GM23338 (cell line): ENCODE data around the gene SULT2A1. TPM values are rescaled to one million over a fixed set of nuclear protein-coding genes. Genes with fewer than 3 reads are reported as not detected.
"Not testable (repeated sequence)": the region's sequence is repeated elsewhere in the genome, so short reads cannot be mapped to it uniquely, and the experiment has no call there.

Experiments used
- ATAC-seq: fragments of 200-7000 bp; cut with Tn5 transposase; 3 replicates; pipeline ENCODE4 v1.9.1; 2020
- DNase-seq: peaks from one replicate; pipeline ENCODE4 v3.0.0-alpha.2; 2015; ENCODE audit warnings: low spot score
- H2AFZ ChIP-seq: fragments of 200-600 bp; sonication (generic); 2 replicates; pipeline ENCODE4 v1.8.0; 2016; ENCODE audit warnings: antibody characterized with exemption, mild to moderate bottlenecking, moderate library complexity
- H3F3A ChIP-seq: fragments of 200-600 bp; sonication (generic); replicated peaks from 2 replicates; pipeline ENCODE4 v1.8.0; 2017; ENCODE audit warnings: antibody characterized with exemption, mixed run types, low read depth
- H3K27ac ChIP-seq: fragments of 200-600 bp; sonication (generic); 2 replicates; pipeline ENCODE4 v1.6.1; 2016; ENCODE audit warnings: low read depth
- H3K27me3 ChIP-seq: fragments of 200-600 bp; sonication (generic); 2 replicates; pipeline ENCODE4 v1.8.0; 2016; ENCODE audit warnings: mild to moderate bottlenecking, mixed run types, moderate library complexity; ENCODE audit not compliant: insufficient read depth
- H3K36me3 ChIP-seq: fragments of 200-600 bp; sonication (generic); 2 replicates; pipeline ENCODE4 v1.8.0; 2016; ENCODE audit warnings: mild to moderate bottlenecking; ENCODE audit not compliant: insufficient read depth
- H3K4me1 ChIP-seq: fragments of 200-600 bp; sonication (generic); 2 replicates; pipeline ENCODE4 v1.8.0; 2016; ENCODE audit warnings: mild to moderate bottlenecking, moderate library complexity; ENCODE audit not compliant: insufficient read depth
- H3K4me2 ChIP-seq: fragments of 200-600 bp; sonication (generic); 2 replicates; pipeline ENCODE4 v1.7.1; 2017; ENCODE audit warnings: mixed run types
- H3K4me3 ChIP-seq: fragments of 200-600 bp; sonication (generic); 2 replicates; pipeline ENCODE4 v1.6.1; 2016; ENCODE audit warnings: mixed run types
- H3K79me2 ChIP-seq: fragments of 200-600 bp; sonication (generic); replicated peaks from 2 replicates; pipeline ENCODE4 v1.8.0; 2017; ENCODE audit warnings: mild to moderate bottlenecking; ENCODE audit not compliant: insufficient read depth
- H3K9me2 ChIP-seq: fragments of 200-600 bp; sonication (generic); 2 replicates; pipeline ENCODE4 v1.8.0; 2017; ENCODE audit not compliant: insufficient read depth
- H4K20me1 ChIP-seq: fragments of 200-600 bp; sonication (generic); replicated peaks from 2 replicates; pipeline ENCODE4 v1.8.0; 2017; ENCODE audit warnings: mild to moderate bottlenecking; ENCODE audit not compliant: insufficient read depth
- H3K27ac Mint-ChIP-seq: 2 replicates; pipeline ENCODE4 v1.8.0; 2020; ENCODE audit warnings: inconsistent platforms, mild to moderate bottlenecking, moderate library complexity, mixed read lengths
- H3K27me3 Mint-ChIP-seq: 3 replicates; pipeline ENCODE4 v1.8.0; 2022; ENCODE audit warnings: low read depth, mild to moderate bottlenecking, moderate library complexity, mixed read lengths, inconsistent platforms; ENCODE audit not compliant: insufficient read depth, poor library complexity
- H3K36me3 Mint-ChIP-seq: 3 replicates; pipeline ENCODE4 v1.8.0; 2021; ENCODE audit warnings: low read depth, mild to moderate bottlenecking, inconsistent platforms, moderate library complexity, mixed read lengths
- H3K4me1 Mint-ChIP-seq: 3 replicates; pipeline ENCODE4 v1.8.0; 2020; ENCODE audit warnings: mild to moderate bottlenecking, inconsistent platforms, mixed read lengths
- H3K4me3 Mint-ChIP-seq: 3 replicates; pipeline ENCODE4 v1.8.0; 2021; ENCODE audit warnings: moderate library complexity, mild to moderate bottlenecking, inconsistent platforms, mixed read lengths
- H3K9me3 Mint-ChIP-seq: 3 replicates; pipeline ENCODE4 v1.8.0; 2020; ENCODE audit warnings: moderate library complexity, mild to moderate bottlenecking, inconsistent platforms, mixed read lengths
- CREB1 ChIP-seq: fragments of 250-450 bp; sonication (Bioruptor Pico); IDR thresholded peaks from 2 replicates; pipeline ENCODE4 v1.5.0; 2020; ENCODE audit warnings: low read depth, mild to moderate bottlenecking, moderate library complexity
- EZH2 ChIP-seq: fragments of 200-600 bp; sonication (generic); IDR thresholded peaks from one replicate; pipeline ENCODE4 v1.8.0; 2017; ENCODE audit warnings: antibody characterized with exemption, mild to moderate bottlenecking, low read depth; ENCODE audit not compliant: unreplicated experiment
- NANOG ChIP-seq: IDR thresholded peaks from 2 replicates; pipeline ENCODE4 v1.6.1; 2016; ENCODE audit warnings: antibody characterized with exemption, borderline replicate concordance
- POLR2AphosphoS5 ChIP-seq: IDR thresholded peaks from 2 replicates; pipeline ENCODE4 v1.6.1; 2016; ENCODE audit warnings: antibody characterized with exemption, low read depth
- ZNF114 ChIP-seq: fragments of 250-450 bp; sonication (Bioruptor Pico); IDR thresholded peaks from 2 replicates; pipeline ENCODE4 v1.5.0; 2020; ENCODE audit warnings: mild to moderate bottlenecking, moderate library complexity
- ZNF331 ChIP-seq: fragments of 250-450 bp; sonication (Bioruptor Pico); IDR thresholded peaks from 2 replicates; pipeline ENCODE4 v1.5.0; 2020; ENCODE audit warnings: low read depth, mild to moderate bottlenecking, moderate library complexity
- polyA plus RNA-seq: library from polyadenylated mRNA; unstranded; fragments of >200 nt; fragmentation: Nextera tagmentation; extraction: Ambion mirVana; gene quantifications from 2 replicates; pipeline ENCODE4 v1.2.1, GENCODE V29; 2016
- total RNA-seq: library from RNA; depleted of rRNA; stranded (reverse); fragments of >200 nt; shearing (Covaris generic); gene quantifications from 2 replicates; pipeline ENCODE4 v1.2.3, GENCODE V29; 2014
- TF ChIP-seq, protein P1 (sequence below): IDR thresholded peaks from one replicate; pipeline ENCODE4 v1.6.1; 2018; ENCODE audit warnings: antibody characterized with exemption; ENCODE audit not compliant: unreplicated experiment
- TF ChIP-seq, protein P2 (sequence below), 2 experiments: fragments of 200-600 bp in 1 of 2; sonication (generic) in 1 of 2; conservative IDR thresholded peaks; 2 replicates each; pipeline versions ENCODE4 v1.5.1 to v1.6.1; 2016 to 2017; ENCODE audit warnings: antibody characterized with exemption in 2 of 2, low read depth in 2 of 2, mild to moderate bottlenecking in 2 of 2, moderate library complexity in 1 of 2

Gene SULT2A1
- total and polyA plus RNA-seq, 2 experiments from 2014 or later = not detected

- TF ChIP-seq, protein P1, sequence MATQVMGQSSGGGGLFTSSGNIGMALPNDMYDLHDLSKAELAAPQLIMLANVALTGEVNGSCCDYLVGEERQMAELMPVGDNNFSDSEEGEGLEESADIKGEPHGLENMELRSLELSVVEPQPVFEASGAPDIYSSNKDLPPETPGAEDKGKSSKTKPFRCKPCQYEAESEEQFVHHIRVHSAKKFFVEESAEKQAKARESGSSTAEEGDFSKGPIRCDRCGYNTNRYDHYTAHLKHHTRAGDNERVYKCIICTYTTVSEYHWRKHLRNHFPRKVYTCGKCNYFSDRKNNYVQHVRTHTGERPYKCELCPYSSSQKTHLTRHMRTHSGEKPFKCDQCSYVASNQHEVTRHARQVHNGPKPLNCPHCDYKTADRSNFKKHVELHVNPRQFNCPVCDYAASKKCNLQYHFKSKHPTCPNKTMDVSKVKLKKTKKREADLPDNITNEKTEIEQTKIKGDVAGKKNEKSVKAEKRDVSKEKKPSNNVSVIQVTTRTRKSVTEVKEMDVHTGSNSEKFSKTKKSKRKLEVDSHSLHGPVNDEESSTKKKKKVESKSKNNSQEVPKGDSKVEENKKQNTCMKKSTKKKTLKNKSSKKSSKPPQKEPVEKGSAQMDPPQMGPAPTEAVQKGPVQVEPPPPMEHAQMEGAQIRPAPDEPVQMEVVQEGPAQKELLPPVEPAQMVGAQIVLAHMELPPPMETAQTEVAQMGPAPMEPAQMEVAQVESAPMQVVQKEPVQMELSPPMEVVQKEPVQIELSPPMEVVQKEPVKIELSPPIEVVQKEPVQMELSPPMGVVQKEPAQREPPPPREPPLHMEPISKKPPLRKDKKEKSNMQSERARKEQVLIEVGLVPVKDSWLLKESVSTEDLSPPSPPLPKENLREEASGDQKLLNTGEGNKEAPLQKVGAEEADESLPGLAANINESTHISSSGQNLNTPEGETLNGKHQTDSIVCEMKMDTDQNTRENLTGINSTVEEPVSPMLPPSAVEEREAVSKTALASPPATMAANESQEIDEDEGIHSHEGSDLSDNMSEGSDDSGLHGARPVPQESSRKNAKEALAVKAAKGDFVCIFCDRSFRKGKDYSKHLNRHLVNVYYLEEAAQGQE = no peak
- TF ChIP-seq NANOG = no peak
- TF ChIP-seq CREB1 (CRISPR knock-in tag) = no peak
These were observed 1.1 kb downstream of the SULT2A1 start (continued) for GRCh38 chr19:47885067-47885463.

DNA sequence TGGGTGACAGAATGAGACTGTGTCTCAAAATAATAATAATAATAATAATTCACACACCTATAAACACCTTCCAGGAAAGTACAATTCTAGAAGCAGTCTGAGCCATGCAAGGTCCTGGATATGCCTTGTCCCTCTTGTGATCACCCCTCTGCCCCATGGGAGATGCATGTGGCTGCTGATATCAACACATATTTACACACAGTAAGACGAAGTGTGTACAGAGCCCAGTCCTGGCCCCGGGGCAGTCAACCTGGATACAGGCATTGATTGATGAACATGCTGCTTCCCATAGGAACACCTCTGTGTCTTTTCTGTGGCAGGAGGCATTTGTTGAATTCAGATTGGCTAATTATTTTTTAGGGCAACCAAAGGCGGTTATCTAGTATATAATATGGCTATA lies 3.2 kb downstream of the SULT2A1 start:
- Histone ChIP-seq H3K27me3 (no peaks in the 10 kb centered on the region), H3K4me3 (no peak overlapping the region), H4K20me1 (no peaks in the 10 kb centered on the region), H3K4me1 (no peaks in the 10 kb centered on the region), H3K9me2 (0 out of 2 replicates have a peak, but pooled peaks cover 3% of the 10 kb centered on the region), H3K27ac (no peak overlapping the region), H3K36me3 (no peaks in the 10 kb centered on the region), H3F3A (no peaks in the 10 kb centered on the region), H3K79me2 (no peaks in the 10 kb centered on the region), H2AFZ (no peak overlapping the region), H3K4me2 (no peak overlapping the region)
- Mint-ChIP-seq H3K4me1 (peaks cover 5% of the 10 kb centered on the region), H3K36me3 (no peaks in the 10 kb centered on the region), H3K4me3 (no peak overlapping the region), H3K9me3 (peaks cover 3% of the 10 kb centered on the region; the same call in 1 of the 3 replicates), H3K27ac (no peak overlapping the region), H3K27me3 (peaks cover 5% of the 10 kb centered on the region)
- DNase-seq = no peak
- TF ChIP-seq NANOG = no peak
- TF ChIP-seq POLR2AphosphoS5 = no peak
- TF ChIP-seq ZNF331 (CRISPR knock-in tag) = no peak
- TF ChIP-seq, protein P2, sequence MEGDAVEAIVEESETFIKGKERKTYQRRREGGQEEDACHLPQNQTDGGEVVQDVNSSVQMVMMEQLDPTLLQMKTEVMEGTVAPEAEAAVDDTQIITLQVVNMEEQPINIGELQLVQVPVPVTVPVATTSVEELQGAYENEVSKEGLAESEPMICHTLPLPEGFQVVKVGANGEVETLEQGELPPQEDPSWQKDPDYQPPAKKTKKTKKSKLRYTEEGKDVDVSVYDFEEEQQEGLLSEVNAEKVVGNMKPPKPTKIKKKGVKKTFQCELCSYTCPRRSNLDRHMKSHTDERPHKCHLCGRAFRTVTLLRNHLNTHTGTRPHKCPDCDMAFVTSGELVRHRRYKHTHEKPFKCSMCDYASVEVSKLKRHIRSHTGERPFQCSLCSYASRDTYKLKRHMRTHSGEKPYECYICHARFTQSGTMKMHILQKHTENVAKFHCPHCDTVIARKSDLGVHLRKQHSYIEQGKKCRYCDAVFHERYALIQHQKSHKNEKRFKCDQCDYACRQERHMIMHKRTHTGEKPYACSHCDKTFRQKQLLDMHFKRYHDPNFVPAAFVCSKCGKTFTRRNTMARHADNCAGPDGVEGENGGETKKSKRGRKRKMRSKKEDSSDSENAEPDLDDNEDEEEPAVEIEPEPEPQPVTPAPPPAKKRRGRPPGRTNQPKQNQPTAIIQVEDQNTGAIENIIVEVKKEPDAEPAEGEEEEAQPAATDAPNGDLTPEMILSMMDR (conservative IDR thresholded peaks at IDR 0.05; ENCODE audit: low read depth in 2 of 2) = no peak
- no peak for TF ChIP-seq CREB1 (CRISPR knock-in tag)
- ATAC-seq = no peak

DNA sequence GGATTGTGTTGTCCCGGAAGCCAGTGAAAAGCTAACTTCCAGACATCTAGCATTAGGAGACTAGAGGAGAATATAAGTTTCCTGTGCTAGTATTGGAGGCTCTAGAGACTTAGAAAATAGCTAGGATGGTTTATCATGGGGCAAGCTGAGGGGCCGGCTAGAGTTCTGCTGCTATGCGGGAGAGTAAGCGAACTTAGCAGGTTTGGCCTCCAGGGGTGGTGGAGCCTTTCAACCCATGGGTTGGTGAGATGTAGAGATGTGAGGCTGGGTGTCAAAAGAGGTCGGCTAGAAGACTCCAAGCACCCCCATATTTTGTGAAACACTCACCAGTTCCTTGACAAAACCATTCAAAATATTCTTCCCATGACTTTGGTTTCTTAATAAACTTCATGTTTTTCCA lies 4.4 kb downstream of the SULT2A1 start:
- peak overlapping the region; percentile 87 for H2AFZ ChIP-seq
- H3K4me2 ChIP-seq = no peak overlapping the region
- H3K4me1 Mint-ChIP-seq = peaks cover 5% of the 10 kb centered on the region
- H3F3A ChIP-seq = no peaks in the 10 kb centered on the region
- no peaks in the 10 kb centered on the region for H4K20me1 ChIP-seq
- no peak overlapping the region for H3K4me3 ChIP-seq
- no peaks in the 10 kb centered on the region for H3K36me3 ChIP-seq
- H3K36me3 Mint-ChIP-seq = no peaks in the 10 kb centered on the region
- ATAC-seq (peak; percentile 52), DNase-seq (peak; percentile 48)
- no peaks in the 10 kb centered on the region for H3K4me1 ChIP-seq
- 0 out of 2 replicates have a peak, but pooled peaks cover 3% of the 10 kb centered on the region for H3K9me2 ChIP-seq
- no peak overlapping the region for H3K27ac ChIP-seq
- H3K27me3 Mint-ChIP-seq = peaks cover 8% of the 10 kb centered on the region
- no peak for TF ChIP-seq EZH2
- TF ChIP-seq, protein P1 = no peak
- no peak for TF ChIP-seq ZNF114 (CRISPR knock-in tag)
- TF ChIP-seq POLR2AphosphoS5 = no peak
- no peak for TF ChIP-seq CREB1 (CRISPR knock-in tag)
- H3K27me3 ChIP-seq = no peaks in the 10 kb centered on the region
- H3K27ac Mint-ChIP-seq = no peak overlapping the region
- no peaks in the 10 kb centered on the region for H3K79me2 ChIP-seq
- H3K9me3 Mint-ChIP-seq = peaks cover 3% of the 10 kb centered on the region; the same call in 1 of the 3 replicates
- no peak overlapping the region for H3K4me3 Mint-ChIP-seq

GRCh38 chr19:47879385-47879784 lies 6.7 kb downstream of the SULT2A1 start:
- H3F3A ChIP-seq, H3K9me2 ChIP-seq, H3K4me2 ChIP-seq, H3K4me1 Mint-ChIP-seq, H3K27me3 ChIP-seq, H3K4me3 ChIP-seq, H3K36me3 ChIP-seq, H4K20me1 ChIP-seq, H3K36me3 Mint-ChIP-seq, H3K27ac Mint-ChIP-seq, DNase-seq, H3K9me3 Mint-ChIP-seq, ATAC-seq, H3K4me1 ChIP-seq, H3K79me2 ChIP-seq, H3K27ac ChIP-seq, H2AFZ ChIP-seq, H3K4me3 Mint-ChIP-seq: not testable (repeated sequence)
- H3K27me3 Mint-ChIP-seq = peaks cover 11% of the 10 kb centered on the region
